GM23248 (cell line): ENCODE measurements around the gene SCO2. TPM values are rescaled to one million over a fixed set of nuclear protein-coding genes. Genes with fewer than 3 reads are reported as not detected.

Source experiments
- DNase-seq: peaks from one replicate; pipeline ENCODE4 v3.0.0-alpha.2; 2015
- H2AFZ ChIP-seq: fragments of 200-600 bp; sonication (generic); 2 replicates; pipeline ENCODE4 v1.6.1; 2016; ENCODE audit warnings: antibody characterized with exemption
- H3F3A ChIP-seq: fragments of 200-600 bp; sonication (generic); 2 replicates; pipeline ENCODE4 v1.6.1; 2016; ENCODE audit warnings: mild to moderate bottlenecking, antibody characterized with exemption, mixed run types; ENCODE audit not compliant: insufficient read depth
- H3K27ac ChIP-seq: fragments of 200-600 bp; sonication (generic); 2 replicates; pipeline ENCODE4 v1.5.1; 2016; ENCODE audit warnings: mild to moderate bottlenecking
- H3K27me3 ChIP-seq: fragments of 200-600 bp; sonication (generic); replicated peaks from 2 replicates; pipeline ENCODE4 v1.6.1; 2016; ENCODE audit warnings: mild to moderate bottlenecking; ENCODE audit not compliant: insufficient read depth
- H3K36me3 ChIP-seq: fragments of 200-600 bp; sonication (generic); 2 replicates; pipeline ENCODE4 v1.6.1; 2016; ENCODE audit warnings: low read depth, mild to moderate bottlenecking
- H3K4me1 ChIP-seq: fragments of 200-600 bp; sonication (generic); 2 replicates; pipeline ENCODE4 v1.6.1; 2016; ENCODE audit warnings: mild to moderate bottlenecking; ENCODE audit not compliant: insufficient read depth
- H3K4me2 ChIP-seq: fragments of 200-600 bp; sonication (generic); one replicate; pipeline ENCODE4 v1.6.1; 2016; ENCODE audit warnings: mild to moderate bottlenecking; ENCODE audit not compliant: unreplicated experiment
- H3K4me3 ChIP-seq: fragments of 200-600 bp; sonication (generic); 2 replicates; pipeline ENCODE4 v1.5.1; 2016; ENCODE audit warnings: mild to moderate bottlenecking
- H3K79me2 ChIP-seq: fragments of 200-600 bp; sonication (generic); 2 replicates; pipeline ENCODE4 v1.6.1; 2016; ENCODE audit warnings: mild to moderate bottlenecking; ENCODE audit not compliant: insufficient read depth
- H3K9ac ChIP-seq: fragments of 200-600 bp; sonication (generic); 2 replicates; pipeline ENCODE4 v1.6.1; 2016; ENCODE audit warnings: mild to moderate bottlenecking
- H3K9me2 ChIP-seq: fragments of 200-600 bp; sonication (generic); 2 replicates; pipeline ENCODE4 v1.6.1; 2016; ENCODE audit warnings: mixed run types, mild to moderate bottlenecking, moderate library complexity; ENCODE audit not compliant: insufficient read depth
- H3K9me3 ChIP-seq: fragments of 200-600 bp; sonication (generic); one replicate; pipeline ENCODE4 v1.6.1; 2017; ENCODE audit warnings: low read depth
- H4K20me1 ChIP-seq: fragments of 200-600 bp; sonication (generic); 2 replicates; pipeline ENCODE4 v1.6.0; 2016; ENCODE audit not compliant: insufficient read depth
- EZH2 ChIP-seq: fragments of 200-600 bp; sonication (generic); IDR thresholded peaks from 2 replicates; pipeline ENCODE4 v1.6.1; 2018; ENCODE audit warnings: antibody characterized with exemption, mild to moderate bottlenecking; ENCODE audit not compliant: insufficient read depth, poor library complexity, severe bottlenecking
- EZH2phosphoT487 ChIP-seq: fragments of 200-600 bp; sonication (generic); IDR thresholded peaks from 2 replicates; pipeline ENCODE4 v1.6.1; 2018; ENCODE audit warnings: antibody characterized with exemption, moderate library complexity, mild to moderate bottlenecking, low read depth; ENCODE audit not compliant: insufficient read depth
- WGBS, 2 experiments: methylation state at CpG; one replicate each; pipeline ENCODE4 v1.1.6; 2015 to 2017; ENCODE audit warnings: low lambda C conversion rate in 2 of 2, low coverage in 1 of 2; ENCODE audit errors: missing lambda C conversion rate in 2 of 2; 5-methylcytosine and 5-hydroxymethylcytosine counted together
- in situ Hi-C: fragments of 300-500 bp; cut with MboI; formaldehyde crosslinking; loops from 2 replicates; pipeline ENCODE4 v1.15.0; 2020
- polyA plus RNA-seq: library from polyadenylated mRNA; unstranded; fragments of >200 nt; fragmentation: Nextera tagmentation; extraction: Ambion mirVana; gene quantifications from 2 replicates; pipeline ENCODE4 v1.2.1, GENCODE V29; 2016
- total RNA-seq: library from RNA; depleted of rRNA; stranded (reverse); fragments of >200 nt; shearing (Covaris generic); gene quantifications from 2 replicates; pipeline ENCODE4 v1.2.3, GENCODE V29; 2014

The SCO2 gene
- total and polyA plus RNA-seq, 2 experiments from 2014 or later = 8.4 to 11.0 TPM

GRCh38 chr22:50489363-50490243 lies 35.8 kb downstream of the SCO2 start:
- no peaks in the 10 kb centered on the region for H3K9me2 ChIP-seq
- 71 to 74% methylated on average over 25 to 28 of the region's 31 CpGs for WGBS, 2 experiments
- DNase-seq = no peak

GRCh38 chr22:50488886-50489285 lies 36.5 kb downstream of the SCO2 start:
- no peaks in the 10 kb centered on the region for H3K9me3 ChIP-seq
- no peak overlapping the region for H2AFZ ChIP-seq
- no peak overlapping the region for H3K4me2 ChIP-seq
- no peak overlapping the region for H3K9ac ChIP-seq
- H3F3A ChIP-seq = no peaks in the 10 kb centered on the region
- no peaks in the 10 kb centered on the region for H3K9me2 ChIP-seq
- no peak for DNase-seq
- TF ChIP-seq EZH2phosphoT487 = no peak
- TF ChIP-seq EZH2 = no peak
- H3K27me3 ChIP-seq = no peaks in the 10 kb centered on the region
- no peaks in the 10 kb centered on the region for H3K4me1 ChIP-seq
- no peak overlapping the region for H3K27ac ChIP-seq
- no peaks in the 10 kb centered on the region for H3K79me2 ChIP-seq
- H3K4me3 ChIP-seq = no peak overlapping the region
- H4K20me1 ChIP-seq = no peaks in the 10 kb centered on the region
- 69 to 78% methylated on average over 11 to 19 of the region's 19 CpGs for WGBS, 2 experiments
- no peaks in the 10 kb centered on the region for H3K36me3 ChIP-seq
- in situ Hi-C loops = no loop called here

More at GRCh38 chr22:50489363-50490243, 35.8 kb downstream of the SCO2 start:
- Histone ChIP-seq H3F3A (no peaks in the 10 kb centered on the region), H2AFZ (no peak overlapping the region), H3K9ac (no peak overlapping the region), H3K4me3 (no peak overlapping the region), H3K4me2 (no peak overlapping the region), H4K20me1 (no peaks in the 10 kb centered on the region), H3K4me1 (no peaks in the 10 kb centered on the region), H3K27ac (no peak overlapping the region), H3K27me3 (no peaks in the 10 kb centered on the region), H3K9me3 (no peaks in the 10 kb centered on the region), H3K36me3 (no peaks in the 10 kb centered on the region), H3K79me2 (no peaks in the 10 kb centered on the region)
- in situ Hi-C loops = no loop called here
- TF ChIP-seq EZH2 = no peak
- TF ChIP-seq EZH2phosphoT487 = no peak

GRCh38 chr22:50488006-50488677 lies 37.3 kb downstream of the SCO2 start:
- H3K9me2 ChIP-seq = no peaks in the 10 kb centered on the region
- H3K9ac ChIP-seq = no peak overlapping the region
- no peaks in the 10 kb centered on the region for H3K36me3 ChIP-seq
- H2AFZ ChIP-seq = no peak overlapping the region
- H3K4me3 ChIP-seq = no peak overlapping the region
- no peaks in the 10 kb centered on the region for H4K20me1 ChIP-seq
- no peaks in the 10 kb centered on the region for H3K27me3 ChIP-seq
- H3K9me3 ChIP-seq = no peaks in the 10 kb centered on the region
- no peak overlapping the region for H3K27ac ChIP-seq
- in situ Hi-C loops = no loop called here
- TF ChIP-seq EZH2phosphoT487 = no peak
- TF ChIP-seq EZH2 = no peak
- H3K4me2 ChIP-seq = no peak overlapping the region
- H3F3A ChIP-seq = no peaks in the 10 kb centered on the region
- H3K4me1 ChIP-seq = no peaks in the 10 kb centered on the region
- 70 to 75% methylated on average over 8 to 18 of the region's 18 CpGs for WGBS, 2 experiments
- DNase-seq = no peak
- H3K79me2 ChIP-seq = no peaks in the 10 kb centered on the region

GRCh38 chr22:50487290-50488005 lies 38.0 kb downstream of the SCO2 start:
- no peak overlapping the region for H3K4me2 ChIP-seq
- TF ChIP-seq EZH2 (no peak), EZH2phosphoT487 (no peak)
- H3K9me2 ChIP-seq = no peaks in the 10 kb centered on the region
- no peak overlapping the region for H2AFZ ChIP-seq
- no peaks in the 10 kb centered on the region for H3K36me3 ChIP-seq
- H3K4me1 ChIP-seq = 0 out of 2 replicates have a peak, but pooled peaks cover 3% of the 10 kb centered on the region
- in situ Hi-C loops = no loop called here
- no peaks in the 10 kb centered on the region for H3K79me2 ChIP-seq
- WGBS, 2 experiments = 65 to 72% methylated on average over 20 to 23 of the region's 23 CpGs
- H3K9me3 ChIP-seq = no peaks in the 10 kb centered on the region
- H3K4me3 ChIP-seq = no peak overlapping the region
- no peak overlapping the region for H3K9ac ChIP-seq
- H3F3A ChIP-seq = no peaks in the 10 kb centered on the region
- no peaks in the 10 kb centered on the region for H3K27me3 ChIP-seq
- no peaks in the 10 kb centered on the region for H4K20me1 ChIP-seq
- DNase-seq = no peak
- H3K27ac ChIP-seq = no peak overlapping the region
